ENCODE results near the gene SMURF2. TPM values are rescaled to one million over a fixed set of nuclear protein-coding genes. Genes with fewer than 3 reads are reported as not detected.

Gene SMURF2
- total RNA-seq, 1 experiment from 2014 or later = 35.3 TPM

DNA sequence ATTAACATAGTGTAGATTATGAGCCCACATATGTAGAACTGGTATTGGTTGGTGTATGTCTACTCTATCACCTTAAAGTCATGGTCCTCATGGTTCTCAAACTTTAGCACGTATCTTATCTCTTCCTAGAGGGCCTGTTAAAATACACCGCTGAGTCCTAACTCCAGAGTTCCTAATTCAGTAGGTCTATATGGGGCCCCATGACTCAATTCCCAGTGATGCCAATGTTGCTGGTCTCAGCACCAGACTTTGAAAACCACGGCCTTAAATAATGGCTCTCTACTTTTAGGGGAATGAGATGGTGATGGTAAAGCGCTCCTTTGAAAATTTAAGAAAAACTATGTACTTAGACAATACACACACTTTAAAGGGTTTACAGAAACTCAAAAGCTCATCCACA is 36.6 kb downstream of the SMURF2 start:
- Histone ChIP-seq H2BK5ac (ENCODE audit: insufficient read length, low read length) (no peak overlapping the region), H2BK15ac (ENCODE audit: low read depth, low read length) (no peak overlapping the region), H3K79me1 (ENCODE audit: insufficient read depth, low read depth, low read length, poor library complexity, severe bottlenecking) (peaks cover under 1% of the 10 kb centered on the region), H3K18ac (ENCODE audit: insufficient read length, low read depth, low read length) (no peak overlapping the region), H2AK5ac (ENCODE audit: insufficient read length, low read length) (no peak overlapping the region), H4K20me1 (ENCODE audit: control insufficient read depth, insufficient read depth, insufficient read length) (no peaks in the 10 kb centered on the region), H3T11ph (ENCODE audit: low read length) (no peak overlapping the region), H3K27me3 (ENCODE audit: insufficient read depth, low read length) (no peaks in the 10 kb centered on the region), H3K23me2 (ENCODE audit: insufficient read length, low read depth, low read length, poor library complexity, severe bottlenecking) (no peaks in the 10 kb centered on the region), H4K91ac (ENCODE audit: insufficient read length, low read depth, low read length) (no peak overlapping the region), H2BK20ac (ENCODE audit: low read depth, low read length, poor library complexity, severe bottlenecking) (no peak overlapping the region), H3K4me2 (ENCODE audit: insufficient read depth, insufficient read length, low read length) (no peak overlapping the region), H4K8ac (replicated peaks; ENCODE audit: insufficient read length, low read depth, low read length) (no peak overlapping the region), H3K9me3 (ENCODE audit: control insufficient read depth, low read depth, low read length) (no peaks in the 10 kb centered on the region), H3K9ac (ENCODE audit: extremely low read depth, insufficient read length, low read length) (no peak overlapping the region), H3K23ac (ENCODE audit: insufficient read length, low read depth, low read length) (no peak overlapping the region), H2AFZ (ENCODE audit: low read length) (no peak overlapping the region), H4K5ac (ENCODE audit: insufficient read length, low read depth, low read length) (no peak overlapping the region), H3K56ac (ENCODE audit: insufficient read length, low read depth, low read length) (no peak overlapping the region), H3K27ac (ENCODE audit: insufficient read length, low read depth, low read length) (no peak overlapping the region), H3K4ac (ENCODE audit: low read depth, low read length) (no peak overlapping the region), H2BK120ac (ENCODE audit: low read depth, low read length, poor library complexity, severe bottlenecking) (no peak overlapping the region), H3K14ac (ENCODE audit: insufficient read depth, low read length) (no peak overlapping the region), H3K79me2 (ENCODE audit: insufficient read depth, low read length) (peaks cover 4% of the 10 kb centered on the region; the same call in 1 of the 2 replicates), H3K4me1 (ENCODE audit: insufficient read depth, low read length) (no peaks in the 10 kb centered on the region), H2BK12ac (ENCODE audit: insufficient read length, low read depth, low read length) (no peak overlapping the region)
- DNase-seq = no peak
- no peaks in the 10 kb centered on the region for H3K9me3 Mint-ChIP-seq
- 0 out of 7 replicates have a peak overlapping the region, but pooled peaks of 1 of the 3 experiments have one; percentile 16 for H3K27ac Mint-ChIP-seq
- WGBS (ENCODE audit: extremely low coverage, insufficient read length, low lambda C conversion rate) = no CpG with 5 or more reads among the region's 4 CpGs
- no peaks in the 10 kb centered on the region; a peak in 1 of 4 replicates for H3K4me1 Mint-ChIP-seq
- TF ChIP-seq CTCF (conservative IDR thresholded peaks at IDR 0.05) = no peak
- no peak overlapping the region for H3K4me3 Mint-ChIP-seq
- no peaks in the 10 kb centered on the region for H3K27me3 Mint-ChIP-seq (ENCODE audit: low read depth)
- no peaks in the 10 kb centered on the region; a peak in 1 of 7 replicates for H3K36me3 Mint-ChIP-seq (ENCODE audit: insufficient read depth in 1 of 3, low read depth in 3 of 3)
